Epithelial cell of proximal tubule (primary cell): ENCODE data around the gene ARHGEF26. TPM values are rescaled to one million over a fixed set of nuclear protein-coding genes. Genes with fewer than 3 reads are reported as not detected.

Experiments
- DNase-seq: peaks from one replicate; pipeline ENCODE4 v3.0.0-alpha.2; 2011; ENCODE audit warnings: low read depth
- H3K4me3 ChIP-seq: 2 replicates; pipeline ENCODE4 v1.5.1; 2011; ENCODE audit warnings: low read depth, mild to moderate bottlenecking, low read length
- total RNA-seq: library from RNA; depleted of rRNA; stranded (reverse); fragments of >200 nt; gene quantifications from 2 replicates; pipeline ENCODE4 v1.2.3, GENCODE V29; 2015
- TF ChIP-seq, protein P1 (sequence below): conservative IDR thresholded peaks from 2 replicates; pipeline ENCODE4 v1.5.1; 2012; ENCODE audit warnings: low read depth, mild to moderate bottlenecking, low read length

The ARHGEF26 gene
- total RNA-seq, 1 donor from 2014 or later, result 2.9 TPM

DNA sequence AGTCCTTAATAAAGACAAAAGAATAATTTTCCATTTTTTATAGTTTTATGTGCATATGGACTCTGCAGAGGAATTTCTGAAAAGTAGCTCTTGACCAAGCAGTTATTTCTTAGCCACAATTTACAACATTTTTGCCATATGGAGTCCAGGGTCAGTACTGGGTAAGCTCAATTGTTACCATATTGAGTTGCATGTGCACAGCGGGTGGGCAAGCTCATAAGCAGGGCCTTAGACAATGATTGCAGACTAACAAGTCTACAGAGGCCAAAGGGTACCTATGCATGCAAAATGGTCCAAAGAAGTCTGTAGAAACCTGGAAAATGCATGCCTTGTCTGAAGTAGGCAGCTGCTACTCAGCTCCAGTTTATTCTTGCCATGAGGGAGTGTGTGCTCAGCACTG lies 19.0 kb upstream of the ARHGEF26 start:
- DNase-seq, result no peak
- TF ChIP-seq, protein P1, sequence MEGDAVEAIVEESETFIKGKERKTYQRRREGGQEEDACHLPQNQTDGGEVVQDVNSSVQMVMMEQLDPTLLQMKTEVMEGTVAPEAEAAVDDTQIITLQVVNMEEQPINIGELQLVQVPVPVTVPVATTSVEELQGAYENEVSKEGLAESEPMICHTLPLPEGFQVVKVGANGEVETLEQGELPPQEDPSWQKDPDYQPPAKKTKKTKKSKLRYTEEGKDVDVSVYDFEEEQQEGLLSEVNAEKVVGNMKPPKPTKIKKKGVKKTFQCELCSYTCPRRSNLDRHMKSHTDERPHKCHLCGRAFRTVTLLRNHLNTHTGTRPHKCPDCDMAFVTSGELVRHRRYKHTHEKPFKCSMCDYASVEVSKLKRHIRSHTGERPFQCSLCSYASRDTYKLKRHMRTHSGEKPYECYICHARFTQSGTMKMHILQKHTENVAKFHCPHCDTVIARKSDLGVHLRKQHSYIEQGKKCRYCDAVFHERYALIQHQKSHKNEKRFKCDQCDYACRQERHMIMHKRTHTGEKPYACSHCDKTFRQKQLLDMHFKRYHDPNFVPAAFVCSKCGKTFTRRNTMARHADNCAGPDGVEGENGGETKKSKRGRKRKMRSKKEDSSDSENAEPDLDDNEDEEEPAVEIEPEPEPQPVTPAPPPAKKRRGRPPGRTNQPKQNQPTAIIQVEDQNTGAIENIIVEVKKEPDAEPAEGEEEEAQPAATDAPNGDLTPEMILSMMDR, result no peak
- H3K4me3 ChIP-seq, result no peak overlapping the region

DNA sequence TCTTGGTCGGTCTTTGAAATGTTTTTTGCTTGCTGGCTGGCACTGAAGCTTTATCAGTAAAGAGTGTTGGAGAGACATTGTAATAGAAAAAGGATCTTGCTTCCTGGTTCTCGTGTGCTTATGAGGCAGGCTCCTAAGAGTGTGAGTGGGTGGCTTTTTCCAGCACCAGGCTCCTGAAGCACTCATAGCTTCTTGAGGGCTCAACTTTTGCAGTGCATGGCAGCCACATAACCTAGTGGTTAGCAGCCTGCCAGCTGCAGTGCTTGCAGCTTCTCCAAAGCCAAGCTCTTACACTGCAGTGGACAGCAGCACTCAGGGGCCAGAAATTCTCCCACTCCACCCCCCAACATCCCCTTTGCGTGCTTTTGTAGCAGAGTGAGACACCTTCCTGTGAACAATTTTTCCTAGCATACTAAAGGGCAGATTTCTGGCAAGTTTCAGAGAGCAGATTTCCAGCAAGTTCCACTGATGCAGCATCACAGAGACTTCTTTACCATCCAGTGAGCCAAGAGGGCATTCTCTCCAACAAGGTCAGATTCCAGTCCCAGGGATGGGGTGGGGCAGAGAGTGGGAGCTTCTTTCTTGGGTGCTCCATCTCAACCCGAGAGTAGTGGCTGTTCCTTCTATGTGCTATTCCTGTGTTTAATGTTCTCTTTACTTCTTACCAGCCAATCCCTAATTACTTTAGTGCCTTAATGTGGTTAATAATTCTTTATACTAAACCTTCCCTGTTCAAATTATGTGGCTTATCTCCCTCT lies 15.8 kb upstream of the ARHGEF26 start:
- TF ChIP-seq, protein P1, result no peak
- no peak overlapping the region for H3K4me3 ChIP-seq
- no peak for DNase-seq

DNA sequence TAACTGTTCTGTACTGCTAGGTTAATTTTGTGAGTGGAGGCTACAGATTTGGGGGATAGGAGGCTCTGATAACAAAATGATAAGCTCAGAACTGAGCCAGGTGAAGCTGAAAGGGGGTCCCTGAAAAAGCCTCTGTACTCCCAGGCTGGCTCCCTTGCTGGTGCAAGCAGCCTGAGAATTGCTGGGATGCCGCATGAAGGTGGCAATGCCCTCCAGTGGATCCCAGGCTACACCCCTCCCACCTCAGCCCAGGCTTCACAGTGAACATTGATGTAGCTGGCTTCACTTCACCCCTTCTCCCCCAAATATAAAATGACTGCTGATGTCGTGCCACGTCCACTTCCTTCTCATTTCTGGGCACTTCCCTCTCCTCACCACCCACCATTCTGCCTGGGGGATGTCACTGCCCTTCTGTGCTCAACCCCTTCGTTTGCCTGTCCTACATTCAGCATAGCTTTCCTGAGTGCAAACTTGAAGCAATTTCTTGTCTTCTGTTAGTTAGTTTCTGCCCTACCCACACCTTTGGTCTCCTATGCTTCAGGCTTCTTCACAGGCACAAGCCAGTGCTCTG lies 9.7 kb upstream of the ARHGEF26 start:
- TF ChIP-seq, protein P1, result no peak
- H3K4me3 ChIP-seq, result no peak overlapping the region
- DNase-seq, result no peak

DNA sequence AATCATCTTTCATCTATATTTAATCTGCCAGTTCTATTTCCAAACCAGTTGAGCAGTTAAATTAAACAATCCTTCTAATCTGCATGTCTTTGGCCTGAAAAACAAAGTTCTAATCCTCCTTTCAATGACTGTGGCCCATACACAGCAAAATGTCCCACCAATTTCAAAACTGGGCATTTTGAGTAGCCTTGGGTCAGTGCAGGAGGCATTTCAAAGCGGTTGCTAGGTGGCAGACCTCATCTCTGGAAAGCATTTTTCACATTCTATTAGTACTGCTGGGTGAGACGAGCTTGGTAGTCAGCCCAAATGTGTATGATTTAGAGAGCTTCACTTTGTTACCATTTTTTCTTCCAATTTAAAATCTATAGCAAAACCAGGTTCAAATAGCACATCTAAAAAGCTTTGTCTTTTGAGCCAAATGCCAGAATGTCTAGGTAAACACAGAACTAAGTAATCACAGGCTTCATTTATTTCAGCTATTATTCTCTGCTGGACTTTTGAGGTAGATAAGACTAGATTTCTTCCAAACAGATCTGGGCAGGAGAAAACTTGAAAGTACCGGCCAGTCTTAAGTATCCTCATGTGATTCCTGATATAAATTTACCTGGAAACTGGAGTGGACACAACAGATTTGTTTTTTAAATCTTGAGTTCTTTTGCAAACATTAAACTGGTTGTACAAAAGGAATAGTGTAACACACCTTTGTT lies 8.9 kb upstream of the ARHGEF26 start:
- no peak for DNase-seq
- TF ChIP-seq, protein P1, result no peak
- H3K4me3 ChIP-seq, result no peak overlapping the region

DNA sequence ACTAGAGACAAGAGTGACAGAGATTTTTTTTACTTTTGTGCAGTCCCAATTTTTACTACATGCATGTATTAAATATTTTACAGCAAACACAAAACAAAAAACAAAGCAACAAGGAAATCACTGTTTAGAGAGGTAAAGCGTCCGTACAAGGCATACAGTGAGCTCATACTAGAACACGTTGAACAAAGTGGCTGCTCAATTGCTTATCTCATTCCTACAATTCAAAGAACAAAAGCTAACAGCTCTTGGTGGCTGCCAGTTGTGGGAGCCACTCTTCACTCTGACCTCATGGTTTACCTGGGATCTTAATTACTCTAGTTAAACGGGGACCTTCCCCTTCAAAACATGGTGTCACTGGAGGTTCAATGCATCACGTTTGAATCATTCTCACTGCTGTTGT lies 7.6 kb upstream of the ARHGEF26 start:
- no peak overlapping the region for H3K4me3 ChIP-seq
- TF ChIP-seq, protein P1, result no peak
- DNase-seq, result no peak

DNA sequence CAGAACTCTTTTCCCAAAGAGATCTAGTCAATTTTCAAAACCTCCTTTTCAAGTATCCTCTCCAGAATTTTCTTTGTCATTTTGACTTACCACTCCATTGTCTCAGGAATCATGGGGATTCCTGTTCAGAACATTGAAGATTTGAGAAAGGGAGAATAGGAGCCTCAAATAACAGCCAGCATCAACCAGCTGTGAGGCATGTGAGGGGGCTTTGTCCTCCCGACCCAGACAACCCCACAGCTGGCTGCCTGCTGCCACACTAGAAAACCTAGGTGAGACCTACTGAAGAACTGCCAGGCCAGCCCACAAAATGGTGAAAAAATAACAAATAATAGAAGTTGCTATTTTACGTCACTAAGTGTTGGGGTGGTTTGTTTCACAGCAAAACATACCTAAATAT lies 5.9 kb upstream of the ARHGEF26 start:
- no peak overlapping the region for H3K4me3 ChIP-seq
- TF ChIP-seq, protein P1, result no peak
- no peak for DNase-seq
